ENCODE data around the gene PRSS27.

DNA sequence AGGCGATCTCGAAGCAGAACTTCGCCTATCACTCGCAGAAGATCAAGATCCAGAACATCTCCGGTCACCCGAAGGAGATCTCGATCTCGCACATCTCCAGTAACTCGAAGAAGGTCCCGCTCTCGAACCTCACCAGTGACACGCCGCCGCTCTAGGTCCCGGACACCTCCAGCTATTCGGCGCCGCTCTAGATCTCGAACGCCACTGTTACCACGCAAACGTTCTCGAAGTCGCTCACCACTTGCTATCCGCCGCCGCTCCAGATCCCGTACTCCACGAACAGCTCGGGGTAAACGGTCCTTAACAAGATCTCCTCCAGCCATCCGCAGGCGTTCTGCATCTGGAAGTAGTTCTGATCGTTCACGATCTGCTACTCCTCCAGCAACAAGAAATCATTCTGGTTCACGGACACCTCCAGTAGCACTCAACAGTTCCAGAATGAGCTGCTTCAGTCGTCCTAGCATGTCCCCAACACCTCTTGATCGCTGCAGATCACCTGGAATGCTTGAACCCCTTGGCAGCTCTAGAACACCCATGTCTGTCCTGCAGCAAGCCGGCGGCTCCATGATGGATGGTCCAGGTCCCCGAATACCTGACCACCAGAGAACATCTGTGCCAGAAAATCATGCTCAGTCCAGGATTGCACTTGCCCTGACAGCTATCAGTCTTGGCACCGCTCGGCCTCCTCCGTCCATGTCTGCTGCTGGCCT is 46.6 kb upstream of the PRSS27 start:
- TF ChIP-seq, protein P1, sequence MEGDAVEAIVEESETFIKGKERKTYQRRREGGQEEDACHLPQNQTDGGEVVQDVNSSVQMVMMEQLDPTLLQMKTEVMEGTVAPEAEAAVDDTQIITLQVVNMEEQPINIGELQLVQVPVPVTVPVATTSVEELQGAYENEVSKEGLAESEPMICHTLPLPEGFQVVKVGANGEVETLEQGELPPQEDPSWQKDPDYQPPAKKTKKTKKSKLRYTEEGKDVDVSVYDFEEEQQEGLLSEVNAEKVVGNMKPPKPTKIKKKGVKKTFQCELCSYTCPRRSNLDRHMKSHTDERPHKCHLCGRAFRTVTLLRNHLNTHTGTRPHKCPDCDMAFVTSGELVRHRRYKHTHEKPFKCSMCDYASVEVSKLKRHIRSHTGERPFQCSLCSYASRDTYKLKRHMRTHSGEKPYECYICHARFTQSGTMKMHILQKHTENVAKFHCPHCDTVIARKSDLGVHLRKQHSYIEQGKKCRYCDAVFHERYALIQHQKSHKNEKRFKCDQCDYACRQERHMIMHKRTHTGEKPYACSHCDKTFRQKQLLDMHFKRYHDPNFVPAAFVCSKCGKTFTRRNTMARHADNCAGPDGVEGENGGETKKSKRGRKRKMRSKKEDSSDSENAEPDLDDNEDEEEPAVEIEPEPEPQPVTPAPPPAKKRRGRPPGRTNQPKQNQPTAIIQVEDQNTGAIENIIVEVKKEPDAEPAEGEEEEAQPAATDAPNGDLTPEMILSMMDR (IDR thresholded peaks at IDR 0.05) = no peak
- no peak for TF ChIP-seq EZH2 (IDR thresholded peaks at IDR 0.05; ENCODE audit: borderline replicate concordance, insufficient read depth, low read depth, low read length, poor library complexity, severe bottlenecking)

Measured in B cell (primary cell).